Cardiac fibroblast (primary cell): ENCODE results near the gene ATG5.
"Not testable (repeated sequence)": the region's sequence is repeated elsewhere in the genome, so short reads cannot be mapped to it uniquely, and the experiment has no call there.

Experiments used
- DNase-seq, 2 donors: peaks; one replicate each; pipeline versions ENCODE4 v3.0.0 to v3.0.0-alpha.2; 2010; ENCODE audit warnings: low read depth in 2 of 2
- H3K4me3 ChIP-seq, 2 donors: replicated peaks in 1 of 2; 1 replicate in 1 of 2; 2 replicates in 1 of 2; pipeline ENCODE4 v1.5.1; 2011; ENCODE audit warnings: low read depth in 2 of 2, low read length in 2 of 2, mild to moderate bottlenecking in 2 of 2, moderate library complexity in 1 of 2
- CTCF ChIP-seq: IDR thresholded peaks from one replicate; pipeline ENCODE4 v1.5.1; 2011; ENCODE audit warnings: low read depth, mild to moderate bottlenecking, low read length, inconsistent platforms

ATG5 gene

GRCh38 chr6:106252687-106253086, 72.9 kb downstream of the ATG5 start:
- TF ChIP-seq CTCF: no peak
- H3K4me3 ChIP-seq: no peak overlapping the region
- DNase-seq: no peak

- peak; percentile 44 to 78 for DNase-seq
- not testable (repeated sequence) for H3K4me3 ChIP-seq
These were observed 73.9 kb downstream of the ATG5 start for GRCh38 chr6:106251531-106252255.

- no peak overlapping the region for H3K4me3 ChIP-seq
- DNase-seq: no peak
- no peak for TF ChIP-seq CTCF
These were observed 74.6 kb downstream of the ATG5 start for GRCh38 chr6:106250953-106251352.

- TF ChIP-seq CTCF: no peak
- H3K4me3 ChIP-seq: no peak overlapping the region
- DNase-seq: peak in 1 of 2 donors; percentile 5
These were observed 75.9 kb downstream of the ATG5 start for GRCh38 chr6:106249658-106250057.

- no peak for DNase-seq
- no peak overlapping the region for H3K4me3 ChIP-seq
- TF ChIP-seq CTCF: no peak
These were observed 77.8 kb downstream of the ATG5 start for GRCh38 chr6:106247733-106248132.

- no peak overlapping the region for H3K4me3 ChIP-seq
- no peak for TF ChIP-seq CTCF
- DNase-seq: peak in 1 of 2 donors; percentile 87
These were observed 78.3 kb downstream of the ATG5 start for GRCh38 chr6:106247293-106247692.

- no peak for TF ChIP-seq CTCF
- DNase-seq: no peak
These were observed 80.6 kb downstream of the ATG5 start for GRCh38 chr6:106244931-106245330.

More at GRCh38 chr6:106244931-106245330, 80.6 kb downstream of the ATG5 start:
- H3K4me3 ChIP-seq: no peak overlapping the region
